Stimulated activated CD8-positive, alpha-beta memory T cell treated with anti-CD3 and anti-CD28 coated beads, Interleukin-4, amount 100 ng/mL, for 48 hours (primary cell): Measurements from ENCODE around the gene RARS2.
"Not testable (repeated sequence)": the region's sequence is repeated elsewhere in the genome, so short reads cannot be mapped to it uniquely, and the experiment has no call there.

ENCODE experiments used
- DNase-seq: peaks from one replicate; pipeline ENCODE4 v3.0.0-alpha.2; 2020

RARS2 gene

GRCh38 chr6:87589693-87590416, at the start of gene RARS2, which contains the start of gene ORC3:
Gene RARS2 (minus strand): TSS chr6:87589987. CDS start chr6:87589957, 30 bp downstream.
Gene ORC3 (plus strand): TSS chr6:87590135. CDS start chr6:87590169, 34 bp downstream.
- DNase-seq, result peak; percentile 97

GRCh38 chr6:87639373-87639772, 49.6 kb upstream of the RARS2 start:
- no peak for DNase-seq

GRCh38 chr6:87637106-87637505, 47.3 kb upstream of the RARS2 start:
- DNase-seq, result no peak

- DNase-seq, result no peak
Measured at GRCh38 chr6:87636315-87636714, 46.5 kb upstream of the RARS2 start.

GRCh38 chr6:87633851-87634250, 44.1 kb upstream of the RARS2 start:
- no peak for DNase-seq

GRCh38 chr6:87630746-87631145, 41.0 kb upstream of the RARS2 start:
- DNase-seq, result no peak

- DNase-seq, result no peak
Measured at GRCh38 chr6:87628881-87629280, 39.1 kb upstream of the RARS2 start.

- DNase-seq, result no peak
Measured at GRCh38 chr6:87628424-87628823, 38.6 kb upstream of the RARS2 start.

- DNase-seq, result no peak
Measured at GRCh38 chr6:87623248-87623647, 33.5 kb upstream of the RARS2 start.

GRCh38 chr6:87618531-87618930, 28.7 kb upstream of the RARS2 start:
- no peak for DNase-seq

GRCh38 chr6:87617405-87617804, 27.6 kb upstream of the RARS2 start:
- no peak for DNase-seq

- DNase-seq, result not testable (repeated sequence)
Measured at GRCh38 chr6:87613018-87613417, 23.2 kb upstream of the RARS2 start.

- no peak for DNase-seq
Measured at GRCh38 chr6:87608802-87609201, 19.0 kb upstream of the RARS2 start.

- DNase-seq, result no peak
Measured at GRCh38 chr6:87606199-87606598, 16.4 kb upstream of the RARS2 start.

- no peak for DNase-seq
Measured at GRCh38 chr6:87600576-87600975, 10.8 kb upstream of the RARS2 start.

GRCh38 chr6:87590990-87591389, 1.2 kb upstream of the RARS2 start:
- DNase-seq, result no peak

- DNase-seq, result no peak
Measured at GRCh38 chr6:87590417-87590880, 662 bp upstream of the RARS2 start.

- no peak for DNase-seq
Measured at GRCh38 chr6:87588756-87589407, 905 bp downstream of the RARS2 start.

- no peak for DNase-seq
Measured at GRCh38 chr6:87586371-87587077, 3.3 kb downstream of the RARS2 start.

- no peak for DNase-seq
Measured at GRCh38 chr6:87583822-87584221, 6.0 kb downstream of the RARS2 start.

- DNase-seq, result no peak
Measured at GRCh38 chr6:87575423-87575822, 14.4 kb downstream of the RARS2 start.

- no peak for DNase-seq
Measured at GRCh38 chr6:87574237-87574804, 15.5 kb downstream of the RARS2 start.

GRCh38 chr6:87573307-87574024, 16.3 kb downstream of the RARS2 start:
- DNase-seq, result no peak
